Measurements from ENCODE around the gene LDB3.
"Not testable (repeated sequence)": the region's sequence is repeated elsewhere in the genome, so short reads cannot be mapped to it uniquely, and the experiment has no call there.

Gene LDB3

GRCh38 chr10:86732771-86733170, 64.5 kb downstream of the LDB3 start:
- Histone ChIP-seq H3F3A (ENCODE audit: insufficient read depth, low read length) (no peaks in the 10 kb centered on the region), H3K4me3 (ENCODE audit: low read length) (no peak overlapping the region), H3K4me2 (ENCODE audit: low read depth, low read length) (no peak overlapping the region), H2AFZ (ENCODE audit: low read length) (no peak overlapping the region), H4K20me1 (ENCODE audit: insufficient read depth, low read length) (no peaks in the 10 kb centered on the region), H3K36me3 (replicated peaks; ENCODE audit: insufficient read depth, low read length) (no peaks in the 10 kb centered on the region), H3K9ac (ENCODE audit: low read length) (no peak overlapping the region), H3K4me1 (ENCODE audit: low read length) (no peaks in the 10 kb centered on the region), H3K9me3 (replicated peaks; ENCODE audit: insufficient read depth, low read length) (no peaks in the 10 kb centered on the region), H3K79me2 (ENCODE audit: low read length) (no peaks in the 10 kb centered on the region), H3K9me2 (replicated peaks; ENCODE audit: insufficient read depth, low read length) (no peaks in the 10 kb centered on the region), H3K27me3 (replicated peaks; ENCODE audit: insufficient read depth, low read length) (no peaks in the 10 kb centered on the region), H3K27ac (ENCODE audit: low read length) (no peak overlapping the region)
- TF ChIP-seq CTCF (IDR thresholded peaks at IDR 0.05; ENCODE audit: low read length) (no peak), EZH2phosphoT487 (IDR thresholded peaks at IDR 0.05; ENCODE audit: low read length) (no peak), EZH2 (optimal IDR thresholded peaks at IDR 0.05; ENCODE audit: low read depth, low read length) (no peak)
- no peak for DNase-seq

- Histone ChIP-seq H3K36me3 (replicated peaks; ENCODE audit: insufficient read depth, low read length) (no peaks in the 10 kb centered on the region), H4K20me1 (ENCODE audit: insufficient read depth, low read length) (no peaks in the 10 kb centered on the region), H3K27me3 (replicated peaks; ENCODE audit: insufficient read depth, low read length) (no peaks in the 10 kb centered on the region), H3K4me2 (ENCODE audit: low read depth, low read length) (no peak overlapping the region), H3F3A (ENCODE audit: insufficient read depth, low read length) (no peaks in the 10 kb centered on the region), H3K27ac (ENCODE audit: low read length) (no peak overlapping the region), H3K9me2 (replicated peaks; ENCODE audit: insufficient read depth, low read length) (no peaks in the 10 kb centered on the region), H3K4me3 (ENCODE audit: low read length) (no peak overlapping the region), H2AFZ (ENCODE audit: low read length) (no peak overlapping the region), H3K9me3 (replicated peaks; ENCODE audit: insufficient read depth, low read length) (no peaks in the 10 kb centered on the region), H3K9ac (ENCODE audit: low read length) (no peak overlapping the region), H3K79me2 (ENCODE audit: low read length) (no peaks in the 10 kb centered on the region), H3K4me1 (ENCODE audit: low read length) (no peaks in the 10 kb centered on the region)
- no peak for TF ChIP-seq EZH2 (optimal IDR thresholded peaks at IDR 0.05; ENCODE audit: low read depth, low read length)
- TF ChIP-seq CTCF (IDR thresholded peaks at IDR 0.05; ENCODE audit: low read length), result no peak
- no peak for TF ChIP-seq EZH2phosphoT487 (IDR thresholded peaks at IDR 0.05; ENCODE audit: low read length)
- DNase-seq, result no peak
Observed at GRCh38 chr10:86733260-86733671, 65.0 kb downstream of the LDB3 start.

GRCh38 chr10:86734207-86734988, 66.1 kb downstream of the LDB3 start:
- TF ChIP-seq EZH2phosphoT487 (IDR thresholded peaks at IDR 0.05; ENCODE audit: low read length), result no peak
- no peak for TF ChIP-seq EZH2 (optimal IDR thresholded peaks at IDR 0.05; ENCODE audit: low read depth, low read length)
- no peak for TF ChIP-seq CTCF (IDR thresholded peaks at IDR 0.05; ENCODE audit: low read length)
- DNase-seq, result no peak
- Histone ChIP-seq H3K9ac (ENCODE audit: low read length) (no peak overlapping the region), H3K27ac (ENCODE audit: low read length) (no peak overlapping the region), H3K9me2 (replicated peaks; ENCODE audit: insufficient read depth, low read length) (no peaks in the 10 kb centered on the region), H3K4me3 (ENCODE audit: low read length) (no peak overlapping the region), H3K79me2 (ENCODE audit: low read length) (no peaks in the 10 kb centered on the region), H3F3A (ENCODE audit: insufficient read depth, low read length) (no peaks in the 10 kb centered on the region), H4K20me1 (ENCODE audit: insufficient read depth, low read length) (no peaks in the 10 kb centered on the region), H2AFZ (ENCODE audit: low read length) (no peak overlapping the region), H3K4me2 (ENCODE audit: low read depth, low read length) (no peak overlapping the region), H3K9me3 (replicated peaks; ENCODE audit: insufficient read depth, low read length) (no peaks in the 10 kb centered on the region), H3K27me3 (replicated peaks; ENCODE audit: insufficient read depth, low read length) (no peaks in the 10 kb centered on the region), H3K4me1 (ENCODE audit: low read length) (no peaks in the 10 kb centered on the region), H3K36me3 (replicated peaks; ENCODE audit: insufficient read depth, low read length) (no peaks in the 10 kb centered on the region)

GRCh38 chr10:86735278-86735677, 67.0 kb downstream of the LDB3 start:
- H3K9me3 ChIP-seq (replicated peaks; ENCODE audit: insufficient read depth, low read length); H3K36me3 ChIP-seq (replicated peaks; ENCODE audit: insufficient read depth, low read length); H4K20me1 ChIP-seq (ENCODE audit: insufficient read depth, low read length); H3K27ac ChIP-seq (ENCODE audit: low read length); H3K9ac ChIP-seq (ENCODE audit: low read length); H2AFZ ChIP-seq (ENCODE audit: low read length); H3K9me2 ChIP-seq (replicated peaks; ENCODE audit: insufficient read depth, low read length); H3K4me3 ChIP-seq (ENCODE audit: low read length); H3K27me3 ChIP-seq (replicated peaks; ENCODE audit: insufficient read depth, low read length); H3F3A ChIP-seq (ENCODE audit: insufficient read depth, low read length); H3K4me1 ChIP-seq (ENCODE audit: low read length); H3K4me2 ChIP-seq (ENCODE audit: low read depth, low read length); H3K79me2 ChIP-seq (ENCODE audit: low read length); DNase-seq: not testable (repeated sequence)
